ENCODE data around the gene SLC25A1.

- no peak for TF ChIP-seq EZH2 (IDR thresholded peaks at IDR 0.05; ENCODE audit: borderline replicate concordance, low read length)
- no peak for TF ChIP-seq CTCF (conservative IDR thresholded peaks at IDR 0.05 in 1 of 2, IDR thresholded peaks at IDR 0.05 in 1 of 2; ENCODE audit: extremely low read depth in 1 of 2, insufficient read depth in 1 of 2, low read depth in 1 of 2, low read length in 2 of 2)
Observed at GRCh38 chr22:19226428-19226827, 47.9 kb upstream of the SLC25A1 start.

Data from mammary epithelial cell (primary cell).